GM12874 (cell line): ENCODE results near the gene MEIKIN.

Experiments
- CTCF ChIP-seq: IDR thresholded peaks from 2 replicates; pipeline ENCODE4 v1.5.1; 2011; ENCODE audit warnings: low read depth, mild to moderate bottlenecking, control low read depth, low read length, moderate library complexity; ENCODE audit not compliant: insufficient read depth

MEIKIN gene

GRCh38 chr5:131988601-131989000 is 43.1 kb upstream of the MEIKIN start:
- no peak for TF ChIP-seq CTCF

- TF ChIP-seq CTCF: no peak
Observed at GRCh38 chr5:131987251-131987650, 41.8 kb upstream of the MEIKIN start.

- no peak for TF ChIP-seq CTCF
Observed at GRCh38 chr5:131986161-131986912, 40.9 kb upstream of the MEIKIN start.

- no peak for TF ChIP-seq CTCF
Observed at GRCh38 chr5:131984956-131985665, 39.6 kb upstream of the MEIKIN start.

- TF ChIP-seq CTCF: no peak
Observed at GRCh38 chr5:131983244-131983771, 37.8 kb upstream of the MEIKIN start.

- no peak for TF ChIP-seq CTCF
Observed at GRCh38 chr5:131981516-131981915, 36.1 kb upstream of the MEIKIN start.

GRCh38 chr5:131980696-131981095 is 35.2 kb upstream of the MEIKIN start:
- TF ChIP-seq CTCF: no peak
